ENCODE results near the gene KCTD2. TPM values are rescaled to one million over a fixed set of nuclear protein-coding genes. Genes with fewer than 3 reads are reported as not detected.

Gene KCTD2
- total and polyA plus RNA-seq, 2 of the 13 experiments (the other 11 are each of a cell fraction or from before 2014, with no cell fraction given), result 28.3 to 32.6 TPM

DNA sequence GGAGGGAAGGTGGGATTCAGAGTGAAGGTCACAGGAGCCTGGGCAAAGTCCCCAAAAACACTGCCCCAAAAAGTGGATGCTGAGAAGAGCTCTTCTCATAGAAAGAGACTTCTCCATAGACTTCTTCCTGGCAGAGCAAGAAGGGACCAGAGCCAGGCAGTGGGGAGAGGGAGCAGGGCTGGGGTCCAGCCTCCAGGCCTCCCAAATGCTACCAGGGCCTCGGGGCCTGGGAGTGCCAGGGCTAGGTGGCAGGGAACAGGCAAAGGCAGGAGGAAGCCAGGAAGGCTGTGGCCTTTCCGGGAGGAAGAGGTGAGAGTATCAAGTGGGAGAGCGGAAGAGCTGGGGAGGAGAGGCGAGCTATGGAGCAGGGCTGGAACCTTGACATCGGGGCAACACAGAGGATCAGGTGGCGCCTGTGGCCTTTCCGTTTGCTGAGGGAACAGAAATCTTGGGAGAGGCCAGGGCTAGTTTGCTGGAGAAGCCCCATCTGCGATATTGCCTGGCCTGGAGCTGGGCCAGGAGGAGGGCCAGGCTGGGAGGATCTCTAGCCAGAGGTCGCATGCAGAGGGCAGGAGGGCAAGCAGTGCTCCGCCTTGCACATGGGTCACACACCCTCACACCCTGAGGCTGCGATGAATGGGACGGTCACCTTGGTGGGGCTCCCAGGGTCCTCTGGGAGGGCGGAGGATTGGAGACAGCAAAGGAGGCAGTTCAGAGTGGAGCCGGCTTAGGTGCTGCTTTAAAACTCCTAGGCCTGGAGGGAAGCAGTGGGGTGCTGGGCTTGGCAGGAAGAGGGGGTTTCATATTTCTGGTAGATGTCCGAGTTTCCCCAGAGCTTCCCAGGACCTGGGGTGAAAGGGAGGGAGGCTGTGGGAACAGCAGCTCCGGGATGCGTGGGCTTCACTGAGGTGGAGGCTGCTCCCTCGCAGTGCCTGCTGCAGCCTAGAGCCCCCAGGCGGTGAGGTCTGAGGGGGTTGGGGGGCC is 44.1 kb downstream of the KCTD2 start (continued):
- TF ChIP-seq ZSCAN31 (CRISPR knock-in tag; IDR thresholded peaks at IDR 0.05; ENCODE audit: low read depth), result no peak
- TF ChIP-seq, protein P1, sequence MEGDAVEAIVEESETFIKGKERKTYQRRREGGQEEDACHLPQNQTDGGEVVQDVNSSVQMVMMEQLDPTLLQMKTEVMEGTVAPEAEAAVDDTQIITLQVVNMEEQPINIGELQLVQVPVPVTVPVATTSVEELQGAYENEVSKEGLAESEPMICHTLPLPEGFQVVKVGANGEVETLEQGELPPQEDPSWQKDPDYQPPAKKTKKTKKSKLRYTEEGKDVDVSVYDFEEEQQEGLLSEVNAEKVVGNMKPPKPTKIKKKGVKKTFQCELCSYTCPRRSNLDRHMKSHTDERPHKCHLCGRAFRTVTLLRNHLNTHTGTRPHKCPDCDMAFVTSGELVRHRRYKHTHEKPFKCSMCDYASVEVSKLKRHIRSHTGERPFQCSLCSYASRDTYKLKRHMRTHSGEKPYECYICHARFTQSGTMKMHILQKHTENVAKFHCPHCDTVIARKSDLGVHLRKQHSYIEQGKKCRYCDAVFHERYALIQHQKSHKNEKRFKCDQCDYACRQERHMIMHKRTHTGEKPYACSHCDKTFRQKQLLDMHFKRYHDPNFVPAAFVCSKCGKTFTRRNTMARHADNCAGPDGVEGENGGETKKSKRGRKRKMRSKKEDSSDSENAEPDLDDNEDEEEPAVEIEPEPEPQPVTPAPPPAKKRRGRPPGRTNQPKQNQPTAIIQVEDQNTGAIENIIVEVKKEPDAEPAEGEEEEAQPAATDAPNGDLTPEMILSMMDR (CRISPR knock-in tag; IDR thresholded peaks at IDR 0.05), result peak; percentile 7; the same call in 1 of the 2 replicates
- TF ChIP-seq TARDBP (CRISPR knock-in tag; IDR thresholded peaks at IDR 0.05), result peak; percentile 82
- TF ChIP-seq, protein P2, sequence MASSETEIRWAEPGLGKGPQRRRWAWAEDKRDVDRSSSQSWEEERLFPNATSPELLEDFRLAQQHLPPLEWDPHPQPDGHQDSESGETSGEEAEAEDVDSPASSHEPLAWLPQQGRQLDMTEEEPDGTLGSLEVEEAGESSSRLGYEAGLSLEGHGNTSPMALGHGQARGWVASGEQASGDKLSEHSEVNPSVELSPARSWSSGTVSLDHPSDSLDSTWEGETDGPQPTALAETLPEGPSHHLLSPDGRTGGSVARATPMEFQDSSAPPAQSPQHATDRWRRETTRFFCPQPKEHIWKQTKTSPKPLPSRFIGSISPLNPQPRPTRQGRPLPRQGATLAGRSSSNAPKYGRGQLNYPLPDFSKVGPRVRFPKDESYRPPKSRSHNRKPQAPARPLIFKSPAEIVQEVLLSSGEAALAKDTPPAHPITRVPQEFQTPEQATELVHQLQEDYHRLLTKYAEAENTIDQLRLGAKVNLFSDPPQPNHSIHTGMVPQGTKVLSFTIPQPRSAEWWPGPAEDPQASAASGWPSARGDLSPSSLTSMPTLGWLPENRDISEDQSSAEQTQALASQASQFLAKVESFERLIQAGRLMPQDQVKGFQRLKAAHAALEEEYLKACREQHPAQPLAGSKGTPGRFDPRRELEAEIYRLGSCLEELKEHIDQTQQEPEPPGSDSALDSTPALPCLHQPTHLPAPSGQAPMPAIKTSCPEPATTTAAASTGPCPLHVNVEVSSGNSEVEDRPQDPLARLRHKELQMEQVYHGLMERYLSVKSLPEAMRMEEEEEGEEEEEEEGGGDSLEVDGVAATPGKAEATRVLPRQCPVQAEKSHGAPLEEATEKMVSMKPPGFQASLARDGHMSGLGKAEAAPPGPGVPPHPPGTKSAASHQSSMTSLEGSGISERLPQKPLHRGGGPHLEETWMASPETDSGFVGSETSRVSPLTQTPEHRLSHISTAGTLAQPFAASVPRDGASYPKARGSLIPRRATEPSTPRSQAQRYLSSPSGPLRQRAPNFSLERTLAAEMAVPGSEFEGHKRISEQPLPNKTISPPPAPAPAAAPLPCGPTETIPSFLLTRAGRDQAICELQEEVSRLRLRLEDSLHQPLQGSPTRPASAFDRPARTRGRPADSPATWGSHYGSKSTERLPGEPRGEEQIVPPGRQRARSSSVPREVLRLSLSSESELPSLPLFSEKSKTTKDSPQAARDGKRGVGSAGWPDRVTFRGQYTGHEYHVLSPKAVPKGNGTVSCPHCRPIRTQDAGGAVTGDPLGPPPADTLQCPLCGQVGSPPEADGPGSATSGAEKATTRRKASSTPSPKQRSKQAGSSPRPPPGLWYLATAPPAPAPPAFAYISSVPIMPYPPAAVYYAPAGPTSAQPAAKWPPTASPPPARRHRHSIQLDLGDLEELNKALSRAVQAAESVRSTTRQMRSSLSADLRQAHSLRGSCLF (CRISPR knock-in tag; IDR thresholded peaks at IDR 0.05; ENCODE audit: borderline replicate concordance), result no peak
- TF ChIP-seq ZNF432 (CRISPR knock-in tag; IDR thresholded peaks at IDR 0.05; ENCODE audit: borderline replicate concordance), result no peak
- TF ChIP-seq ZFP36L2 (CRISPR knock-in tag; IDR thresholded peaks at IDR 0.05), result no peak
- no peak for TF ChIP-seq RBFOX2 (IDR thresholded peaks at IDR 0.05; ENCODE audit: low read depth, low read length)
- no peak for TF ChIP-seq ZNF282 (IDR thresholded peaks at IDR 0.05; ENCODE audit: partially characterized antibody)
- peak; percentile 91; the same call in 1 of the 2 replicates for TF ChIP-seq ZNF572 (CRISPR knock-in tag; IDR thresholded peaks at IDR 0.05)
- no peak for TF ChIP-seq POLR2A (IDR thresholded peaks at IDR 0.05; ENCODE audit: insufficient read depth in 1 of 2, low read depth in 2 of 2, low read length in 2 of 2)
- TF ChIP-seq ARNT (IDR thresholded peaks at IDR 0.05), result no peak
- TF ChIP-seq PAF1 (CRISPR knock-in tag; IDR thresholded peaks at IDR 0.05), result no peak
- TF ChIP-seq, protein P3, sequence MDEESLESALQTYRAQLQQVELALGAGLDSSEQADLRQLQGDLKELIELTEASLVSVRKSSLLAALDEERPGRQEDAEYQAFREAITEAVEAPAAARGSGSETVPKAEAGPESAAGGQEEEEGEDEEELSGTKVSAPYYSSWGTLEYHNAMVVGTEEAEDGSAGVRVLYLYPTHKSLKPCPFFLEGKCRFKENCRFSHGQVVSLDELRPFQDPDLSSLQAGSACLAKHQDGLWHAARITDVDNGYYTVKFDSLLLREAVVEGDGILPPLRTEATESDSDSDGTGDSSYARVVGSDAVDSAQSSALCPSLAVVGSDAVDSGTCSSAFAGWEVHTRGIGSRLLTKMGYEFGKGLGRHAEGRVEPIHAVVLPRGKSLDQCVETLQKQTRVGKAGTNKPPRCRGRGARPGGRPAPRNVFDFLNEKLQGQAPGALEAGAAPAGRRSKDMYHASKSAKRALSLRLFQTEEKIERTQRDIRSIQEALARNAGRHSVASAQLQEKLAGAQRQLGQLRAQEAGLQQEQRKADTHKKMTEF (CRISPR knock-in tag; IDR thresholded peaks at IDR 0.05), result peak; percentile 64; the same call in 1 of the 2 replicates
- no peak; the same call in 1 of the 2 replicates for TF ChIP-seq KLF12 (CRISPR knock-in tag; IDR thresholded peaks at IDR 0.05; ENCODE audit: borderline replicate concordance)
- TF ChIP-seq SPEN (CRISPR knock-in tag; IDR thresholded peaks at IDR 0.05; ENCODE audit: low read depth), result peak; percentile 58
- TF ChIP-seq ZNF292 (CRISPR knock-in tag; IDR thresholded peaks at IDR 0.05; ENCODE audit: borderline replicate concordance, low read depth), result peak; percentile 85
- TF ChIP-seq, protein P4, sequence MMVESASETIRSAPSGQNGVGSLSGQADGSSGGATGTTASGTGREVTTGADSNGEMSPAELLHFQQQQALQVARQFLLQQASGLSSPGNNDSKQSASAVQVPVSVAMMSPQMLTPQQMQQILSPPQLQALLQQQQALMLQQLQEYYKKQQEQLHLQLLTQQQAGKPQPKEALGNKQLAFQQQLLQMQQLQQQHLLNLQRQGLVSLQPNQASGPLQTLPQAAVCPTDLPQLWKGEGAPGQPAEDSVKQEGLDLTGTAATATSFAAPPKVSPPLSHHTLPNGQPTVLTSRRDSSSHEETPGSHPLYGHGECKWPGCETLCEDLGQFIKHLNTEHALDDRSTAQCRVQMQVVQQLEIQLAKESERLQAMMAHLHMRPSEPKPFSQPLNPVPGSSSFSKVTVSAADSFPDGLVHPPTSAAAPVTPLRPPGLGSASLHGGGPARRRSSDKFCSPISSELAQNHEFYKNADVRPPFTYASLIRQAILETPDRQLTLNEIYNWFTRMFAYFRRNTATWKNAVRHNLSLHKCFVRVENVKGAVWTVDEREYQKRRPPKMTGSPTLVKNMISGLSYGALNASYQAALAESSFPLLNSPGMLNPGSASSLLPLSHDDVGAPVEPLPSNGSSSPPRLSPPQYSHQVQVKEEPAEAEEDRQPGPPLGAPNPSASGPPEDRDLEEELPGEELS (CRISPR knock-in tag; IDR thresholded peaks at IDR 0.05), result peak; percentile 85; the same call in 1 of the 2 replicates
- TF ChIP-seq TBL1XR1 (IDR thresholded peaks at IDR 0.05; ENCODE audit: borderline replicate concordance, low read length, partially characterized antibody), result no peak

Data from HepG2 (cell line).